GM21423 (cell line): ENCODE results near the gene SLC4A7.
"Not testable (repeated sequence)": the region's sequence is repeated elsewhere in the genome, so short reads cannot be mapped to it uniquely, and the experiment has no call there.

Source experiments
- ATAC-seq: cut with Tn5 transposase; IDR thresholded peaks from one replicate; pipeline ENCODE4 v1.9.1; 2021; ENCODE audit warnings: mild to moderate bottlenecking, moderate library complexity; ENCODE audit not compliant: unreplicated experiment

The SLC4A7 gene

DNA sequence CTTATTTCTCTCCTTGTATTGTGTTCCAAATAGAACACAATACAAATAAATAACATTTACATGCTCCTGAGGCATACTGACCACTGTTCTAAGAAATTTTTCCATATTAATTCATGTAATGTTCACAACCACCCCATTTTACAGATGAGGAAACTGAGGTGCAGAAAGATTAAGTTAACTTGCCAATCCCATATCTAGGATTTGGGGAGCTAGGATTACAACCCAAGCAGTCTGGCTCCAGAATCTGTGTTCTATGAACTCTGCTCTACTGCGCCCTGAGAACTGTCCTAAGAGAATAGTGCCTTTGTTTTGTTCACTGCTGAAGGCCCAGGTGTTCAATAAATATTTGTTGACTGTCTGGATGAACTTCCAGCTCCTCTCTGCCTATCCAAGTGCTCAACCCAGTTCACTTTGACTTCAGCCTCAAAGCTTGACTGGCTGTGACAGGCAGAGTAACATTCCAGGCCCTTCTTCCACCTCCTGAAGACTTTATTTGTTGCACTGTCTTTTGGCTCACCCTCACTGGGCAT lies 118.1 kb downstream of the SLC4A7 start:
- ATAC-seq = no peak

DNA sequence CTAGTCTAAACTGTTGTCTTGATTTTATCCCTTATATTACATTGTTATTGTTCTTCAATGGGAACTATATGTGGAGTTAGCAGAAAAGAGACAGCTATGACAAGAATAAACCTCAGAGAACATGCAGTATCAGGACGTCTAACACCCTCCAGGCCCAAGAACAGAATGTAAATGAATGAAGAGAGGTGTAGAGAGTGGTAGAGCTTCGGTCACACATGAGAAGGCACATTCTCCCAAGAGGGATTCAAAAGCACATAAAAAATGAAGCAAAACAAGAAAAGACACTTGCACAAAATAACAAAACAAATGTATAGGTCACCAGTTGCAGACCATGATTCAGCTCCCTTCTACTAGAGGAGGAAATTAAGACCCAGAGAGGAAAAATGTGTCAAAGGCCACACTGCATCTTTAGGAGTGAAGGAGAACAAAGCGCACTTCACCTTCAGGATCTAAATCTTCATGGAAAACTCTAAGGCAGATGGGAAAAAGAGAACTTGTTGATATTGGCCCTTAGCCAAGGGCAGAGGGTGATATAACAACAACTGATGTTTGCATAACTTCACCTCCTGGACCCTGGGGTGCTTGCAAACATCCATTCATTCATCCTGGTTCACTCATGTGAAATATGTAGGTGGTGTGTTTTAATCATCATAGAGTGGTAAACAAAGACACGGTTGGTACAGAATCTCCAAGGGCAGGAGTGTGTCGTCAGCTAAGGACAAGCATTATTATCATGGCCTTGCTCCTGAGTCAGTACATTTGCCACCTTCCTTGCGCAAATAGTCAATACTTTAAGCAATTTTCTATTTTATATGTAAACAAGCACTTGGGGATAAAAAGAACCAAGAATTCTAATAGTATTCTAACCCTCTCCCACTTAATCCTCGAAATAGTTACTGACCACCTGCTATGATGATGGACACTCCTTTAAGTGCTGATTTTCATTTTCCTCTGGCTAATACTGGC lies 123.8 kb downstream of the SLC4A7 start:
- ATAC-seq = peak; percentile 67

DNA sequence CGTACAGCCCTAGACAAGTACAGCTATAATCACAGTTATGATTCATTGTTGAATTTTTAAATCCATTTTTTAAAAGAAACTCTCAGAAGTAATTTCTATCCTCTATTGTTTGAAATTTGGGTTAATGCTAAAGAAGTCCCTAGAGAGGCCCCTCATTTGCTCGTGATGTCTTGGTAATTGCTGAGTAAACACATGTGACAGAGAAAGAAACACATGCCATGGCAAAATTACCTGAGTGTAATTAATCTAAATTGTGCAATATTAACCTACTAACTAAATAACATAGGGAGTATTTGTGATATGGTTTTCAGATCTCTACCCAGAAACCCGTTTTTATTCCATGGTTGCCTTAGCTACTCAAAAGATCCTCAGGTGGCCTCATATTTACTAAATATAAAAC lies 125.8 kb downstream of the SLC4A7 start:
- no peak for ATAC-seq

DNA sequence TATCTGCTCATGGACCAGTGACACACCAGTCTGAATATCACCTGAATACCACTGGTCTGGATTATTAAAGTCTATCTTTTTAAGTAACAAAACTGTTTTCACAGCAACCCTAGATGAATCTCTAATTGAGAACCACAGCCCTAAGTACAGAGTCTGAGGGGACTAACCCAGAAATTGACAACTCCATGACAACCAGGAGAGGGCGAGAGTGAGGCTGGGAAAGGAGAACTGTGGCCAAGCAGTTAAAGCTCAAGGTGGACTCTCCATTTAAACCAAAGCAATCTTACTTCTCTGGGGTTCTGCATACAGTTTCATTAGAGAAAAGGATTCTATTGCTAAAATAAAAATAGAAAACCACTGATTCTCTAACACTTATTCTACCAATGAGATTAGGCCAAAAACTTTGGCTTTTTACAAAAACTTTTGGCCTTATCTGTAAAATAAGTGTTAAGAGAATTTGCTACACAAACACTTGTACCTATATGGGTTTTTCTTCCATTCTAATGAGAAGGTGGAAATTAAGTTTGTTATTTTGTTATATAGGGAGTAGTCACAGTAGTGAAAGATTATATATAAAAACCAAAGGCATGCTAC lies 126.4 kb downstream of the SLC4A7 start:
- ATAC-seq = peak; percentile 80

DNA sequence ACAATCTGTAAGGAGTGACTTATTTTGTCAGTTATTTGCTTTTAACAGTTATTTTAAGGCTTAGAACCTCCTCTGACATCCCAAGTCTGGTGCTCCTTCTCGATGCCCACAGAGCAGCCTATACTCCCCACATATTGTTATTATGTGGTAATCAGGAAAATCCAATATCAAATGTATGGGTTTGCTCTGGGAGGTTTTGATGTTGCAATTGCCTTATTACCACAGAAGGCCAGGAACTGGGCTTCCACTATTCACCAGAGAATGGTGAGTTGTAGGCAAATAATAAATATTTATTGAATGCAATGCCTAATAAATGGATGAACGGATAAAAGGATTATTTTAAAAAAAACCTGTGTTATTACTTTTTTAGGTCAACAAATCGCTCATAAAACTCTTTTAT lies 127.2 kb downstream of the SLC4A7 start:
- ATAC-seq = no peak

DNA sequence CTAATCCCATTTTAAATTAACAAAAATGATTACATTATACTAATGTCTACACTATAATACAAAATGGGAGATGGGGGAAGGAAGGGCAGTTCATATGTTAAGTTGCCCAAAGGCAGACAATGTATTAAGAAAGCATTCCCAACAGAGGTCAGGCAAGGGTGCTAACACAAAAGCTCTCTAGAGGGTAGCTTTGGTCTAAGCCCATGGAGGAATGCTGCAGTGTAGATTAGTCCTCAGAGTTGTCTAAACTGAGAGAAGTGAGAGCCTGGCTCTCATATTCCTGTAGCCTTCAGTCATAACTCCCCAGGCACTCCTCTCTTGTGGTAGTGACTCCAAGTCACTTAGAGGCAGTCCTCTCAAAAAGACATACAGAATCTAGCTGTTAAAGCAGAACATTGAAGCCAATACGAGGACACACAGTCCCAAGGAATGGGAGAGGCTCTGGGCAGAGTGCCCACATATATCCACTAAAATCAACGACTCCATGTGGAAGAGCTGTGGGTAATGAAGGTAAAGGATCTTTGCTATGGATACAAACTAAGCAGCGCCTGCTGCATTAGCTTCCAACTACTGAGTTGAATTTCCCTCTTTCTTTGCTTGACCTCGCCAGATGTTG lies 129.5 kb downstream of the SLC4A7 start:
- no peak for ATAC-seq

DNA sequence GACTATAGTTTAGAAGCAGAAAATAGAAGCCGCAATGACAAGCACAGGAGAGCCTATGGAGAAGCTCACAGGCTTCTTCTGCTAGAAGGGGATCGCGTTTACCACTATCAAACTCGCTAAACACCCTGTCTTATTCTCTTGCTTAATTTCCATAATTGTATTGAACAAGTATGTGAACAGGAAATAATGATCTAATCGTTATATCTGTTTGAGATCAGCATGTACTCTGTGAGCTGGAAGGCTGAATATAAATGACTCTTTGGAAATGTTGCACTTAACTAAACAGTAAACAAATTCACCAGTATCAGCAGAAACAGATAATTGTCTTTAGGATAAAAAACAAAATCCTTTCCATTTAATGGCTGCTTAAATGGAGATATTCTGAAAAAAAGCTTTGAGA lies 130.0 kb downstream of the SLC4A7 start:
- ATAC-seq = no peak

DNA sequence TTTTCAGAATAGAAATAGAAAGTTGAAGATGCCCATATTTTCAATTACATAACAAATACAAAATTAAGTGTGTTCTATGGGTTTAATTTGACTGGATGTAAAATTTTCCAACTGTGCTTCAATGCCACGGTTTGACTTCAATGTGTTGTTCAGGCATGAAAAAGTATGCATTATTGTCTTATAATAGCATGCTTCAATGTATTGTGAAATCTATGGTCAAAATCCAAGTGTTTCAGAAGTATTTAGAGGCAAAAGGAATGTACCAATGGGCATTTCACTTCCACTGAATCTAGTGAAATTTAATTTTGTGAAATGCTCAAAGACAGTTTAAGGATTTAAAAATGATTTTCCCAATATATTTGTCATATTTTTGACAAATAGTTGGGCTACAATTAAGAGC lies 131.0 kb downstream of the SLC4A7 start:
- ATAC-seq = no peak

DNA sequence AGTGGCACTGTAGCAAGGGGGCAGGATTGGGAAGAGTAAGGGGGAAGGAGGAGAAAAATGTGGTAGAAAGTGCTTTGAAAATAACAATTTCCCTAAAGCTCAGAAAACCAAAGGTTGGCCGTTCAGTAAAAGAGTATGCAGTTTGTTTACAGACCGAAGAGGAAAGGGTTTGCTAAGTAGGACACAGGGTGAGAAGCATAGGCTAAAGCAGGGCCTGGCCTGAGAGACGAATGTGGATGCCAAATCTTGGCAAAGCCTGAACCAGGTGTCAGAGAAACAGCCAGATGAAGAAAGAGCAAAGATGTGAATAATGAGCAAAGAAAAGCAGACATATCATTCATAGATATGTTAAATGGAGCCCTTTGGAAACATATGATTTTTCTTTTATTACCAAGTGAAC lies 132.1 kb downstream of the SLC4A7 start:
- no peak for ATAC-seq

DNA sequence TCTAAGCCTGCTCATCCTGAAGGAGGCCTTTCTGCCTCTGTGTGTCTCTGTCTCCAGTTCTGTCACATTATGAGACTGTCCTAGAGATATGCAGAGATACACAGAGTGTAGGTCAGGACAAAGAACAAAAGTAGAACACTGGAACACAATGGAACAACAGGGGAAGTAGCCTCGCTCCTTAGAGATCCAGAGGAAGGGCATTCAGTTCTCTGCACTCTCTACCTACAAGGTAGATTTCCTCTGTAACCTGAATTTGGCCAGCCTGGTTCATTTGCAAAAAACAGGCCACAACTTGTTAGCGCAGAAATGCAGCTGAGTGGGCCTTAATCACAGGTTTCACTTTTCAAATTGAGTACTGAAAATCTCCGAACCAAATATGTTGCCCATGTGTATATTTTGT lies 134.4 kb downstream of the SLC4A7 start:
- ATAC-seq = peak; percentile 38

DNA sequence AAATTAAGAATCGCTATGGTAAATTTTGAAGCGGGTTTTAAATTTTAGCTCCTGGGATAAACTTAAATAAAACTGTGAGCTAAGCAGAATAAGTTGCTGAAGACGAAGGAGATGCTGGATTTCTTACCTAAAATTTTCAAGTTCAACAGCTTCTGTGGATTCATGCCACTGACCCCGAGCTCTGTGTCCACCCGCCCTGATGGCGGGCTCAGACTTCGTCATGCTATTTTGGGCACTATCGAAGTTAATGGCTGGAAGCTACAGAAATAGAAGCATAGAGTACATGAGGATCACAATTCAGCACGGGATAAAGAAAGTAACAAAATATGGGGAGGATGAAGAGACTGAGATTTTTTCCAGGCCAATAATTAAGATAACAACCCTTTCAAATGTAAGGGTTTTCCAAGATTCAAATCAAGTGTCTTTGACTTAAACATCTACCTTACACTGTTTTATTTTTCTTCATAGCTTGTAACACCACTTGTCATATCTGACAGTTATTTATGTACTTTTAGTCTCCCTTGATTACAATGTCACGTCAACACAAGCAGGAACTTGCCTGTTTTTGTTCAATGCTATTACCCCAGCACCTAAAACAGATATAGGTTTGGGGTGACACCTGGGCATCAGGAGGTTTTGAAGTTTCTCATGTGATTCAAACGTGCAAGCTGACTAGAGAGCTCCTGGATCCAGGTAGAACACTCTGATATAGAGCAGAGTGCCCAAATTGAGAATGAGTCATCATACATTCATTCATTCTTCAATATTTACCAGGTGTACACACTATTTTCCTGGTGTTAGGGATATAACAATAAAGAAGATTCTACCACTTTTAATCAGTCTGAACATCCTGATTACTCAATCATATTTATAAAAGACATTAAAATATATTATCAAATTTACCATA lies 138.0 kb downstream of the SLC4A7 start:
- no peak for ATAC-seq

DNA sequence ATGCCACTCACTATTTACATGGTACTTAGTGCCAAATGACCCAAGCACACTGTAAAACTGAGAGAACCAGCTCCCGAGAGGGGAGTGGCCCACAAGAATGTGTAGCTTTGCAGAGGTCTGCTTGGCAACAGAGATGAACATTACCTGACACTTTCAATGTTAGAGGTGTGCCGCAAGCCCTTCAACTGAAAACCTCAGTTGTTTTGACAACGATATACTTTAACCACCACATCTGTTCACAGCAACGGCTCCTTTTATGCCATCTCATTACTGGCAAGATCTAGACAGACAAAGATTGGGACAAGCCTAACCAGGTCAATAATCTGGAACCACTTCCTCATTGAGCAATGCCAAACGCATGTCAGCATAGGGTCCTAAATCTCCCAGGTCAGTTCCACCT lies 138.7 kb downstream of the SLC4A7 start:
- ATAC-seq = peak; percentile 56

DNA sequence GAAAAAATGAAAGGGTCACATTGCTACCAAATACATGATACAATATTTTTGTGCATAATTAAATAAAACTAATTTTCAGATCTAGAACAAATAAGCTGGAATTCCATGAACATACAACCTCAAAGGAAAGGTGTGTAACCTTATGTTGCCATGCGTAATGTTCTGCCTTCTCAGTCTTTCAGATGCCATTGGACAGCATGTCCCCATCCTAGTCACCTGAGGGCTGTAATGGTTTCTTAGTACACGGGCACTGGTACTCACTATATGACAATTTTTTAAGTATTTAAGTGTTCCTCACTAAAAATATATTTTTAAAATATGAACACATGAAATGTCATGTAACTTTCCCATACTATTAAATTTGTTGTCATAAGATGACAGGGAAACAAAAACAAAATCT lies 139.1 kb downstream of the SLC4A7 start:
- ATAC-seq = no peak

DNA sequence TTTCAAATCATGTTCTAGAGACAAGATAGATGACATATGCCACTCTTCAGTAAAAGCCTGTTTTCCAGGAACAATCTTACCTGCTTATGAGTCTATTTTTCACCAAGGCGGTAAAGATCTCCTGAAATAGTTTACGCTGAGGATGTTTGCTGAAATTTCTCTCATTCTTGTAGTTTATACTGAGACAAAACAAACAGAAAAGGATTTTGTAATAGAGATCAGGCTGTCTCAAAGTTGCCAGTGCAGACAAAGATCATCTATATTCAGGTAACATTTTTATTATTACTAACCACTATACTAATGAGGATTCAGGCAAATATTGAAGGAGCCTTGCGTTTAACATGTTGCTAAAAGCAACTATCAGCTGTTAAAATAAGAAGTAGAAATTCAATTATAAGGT lies 140.0 kb downstream of the SLC4A7 start:
- no peak for ATAC-seq

DNA sequence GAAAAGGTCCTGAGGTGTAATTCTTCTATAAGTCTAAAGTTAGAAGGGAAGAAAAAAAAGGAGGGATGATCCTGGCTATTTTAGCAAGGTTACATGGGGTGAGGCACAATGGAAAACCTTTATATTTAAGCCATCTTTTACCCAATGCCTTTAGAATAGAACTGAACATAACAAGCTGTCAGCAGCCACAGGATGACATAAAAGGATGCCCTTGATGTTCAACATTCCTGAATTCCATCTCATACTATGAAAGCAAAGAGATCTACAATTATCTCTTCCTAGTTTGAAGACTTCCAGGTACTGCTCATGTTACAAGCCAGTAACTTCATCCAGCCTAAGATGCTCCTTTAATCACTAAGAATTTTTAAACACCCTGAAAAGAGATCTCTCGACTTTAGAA lies 141.9 kb downstream of the SLC4A7 start:
- ATAC-seq = no peak

DNA sequence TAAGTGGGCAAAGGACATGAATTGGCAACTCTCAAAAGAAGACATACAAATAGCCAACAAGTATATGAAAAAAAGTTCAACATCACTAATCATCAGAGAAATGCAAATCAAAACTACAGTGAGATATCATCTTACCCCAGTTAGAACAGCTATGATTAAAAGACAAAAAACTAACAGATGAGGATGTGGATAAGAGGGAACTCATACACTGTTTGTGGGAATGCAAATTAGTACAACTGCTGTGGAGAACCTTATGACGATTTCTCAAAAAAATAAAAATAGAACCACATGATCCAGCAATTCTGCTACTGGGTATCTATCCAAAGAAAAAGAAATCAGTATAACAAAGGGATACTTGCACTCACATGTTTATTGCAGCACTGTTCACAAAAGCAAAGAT lies 143.7 kb downstream of the SLC4A7 start:
- ATAC-seq = no peak

DNA sequence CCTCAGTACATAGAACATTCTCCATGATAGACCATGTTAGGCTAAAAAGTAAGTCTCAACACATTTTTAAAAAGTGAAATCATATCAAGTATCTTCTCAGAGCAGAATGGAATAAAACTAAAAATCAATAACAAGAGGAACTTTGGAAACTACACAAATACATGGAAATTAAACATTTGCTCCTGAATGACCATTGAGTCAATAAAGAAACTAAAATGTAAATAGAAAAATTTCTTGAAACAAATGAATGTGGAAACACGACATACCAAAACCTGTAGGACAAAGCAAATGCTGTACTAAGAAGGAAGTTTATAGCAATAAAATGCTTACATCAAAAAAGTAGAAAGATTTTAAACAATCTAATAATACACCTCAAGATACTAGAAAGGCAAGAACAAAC lies 148.6 kb downstream of the SLC4A7 start:
- no peak for ATAC-seq

DNA sequence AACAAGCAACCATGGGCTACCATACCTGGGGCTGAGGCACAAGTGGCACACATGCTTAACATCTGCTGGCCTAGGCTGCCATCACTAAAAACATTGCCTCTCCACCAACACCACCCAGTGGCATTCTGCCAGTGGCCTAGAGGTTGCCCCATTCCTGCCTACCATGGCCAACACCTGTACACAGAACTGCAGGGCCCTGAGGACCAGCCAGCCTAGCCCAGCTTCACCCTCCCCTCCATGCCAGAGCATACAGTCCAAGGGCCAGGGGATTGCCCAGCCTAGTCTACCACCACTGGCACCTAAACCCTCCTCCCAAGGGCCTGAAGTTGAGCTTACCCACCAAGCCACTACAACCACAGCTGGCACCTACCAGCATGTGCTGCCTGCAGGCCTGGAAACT lies 150.3 kb downstream of the SLC4A7 start:
- ATAC-seq = no peak

DNA sequence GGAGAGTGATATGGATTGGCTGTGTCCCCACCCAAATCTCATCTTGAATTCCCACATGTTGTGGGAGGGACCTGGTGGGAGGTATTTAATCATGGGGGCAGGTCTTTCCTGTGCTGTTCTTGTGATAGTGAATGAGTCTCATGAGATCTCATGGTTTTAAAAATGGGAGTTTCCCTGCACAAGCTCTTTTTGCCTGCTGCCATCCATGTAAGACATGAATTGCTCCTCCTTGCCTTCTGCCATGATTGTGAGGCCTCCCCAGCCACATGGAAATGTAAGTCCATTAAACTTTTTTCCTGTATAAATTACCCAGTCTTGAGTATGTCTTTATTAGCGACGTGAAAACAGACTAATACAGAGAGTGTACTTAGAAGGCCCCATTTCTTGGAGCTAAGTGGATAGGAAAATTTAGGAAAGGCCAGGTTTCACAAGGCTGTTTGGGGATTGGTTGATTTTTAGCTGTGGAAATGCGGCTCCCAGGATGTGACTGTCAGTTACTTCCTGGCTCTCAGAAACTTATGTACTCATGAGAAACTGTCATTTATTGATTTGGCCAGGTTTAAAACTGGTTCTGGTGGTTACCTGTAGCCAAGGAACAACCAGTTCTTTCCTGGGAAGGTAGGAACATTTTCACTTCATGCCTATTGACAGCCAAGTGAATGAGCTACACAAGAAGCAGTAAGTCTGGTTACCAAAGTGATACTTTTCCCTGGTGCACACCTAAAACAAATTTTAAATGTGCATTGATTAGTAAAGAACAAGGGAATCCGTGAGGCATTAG lies 155.0 kb downstream of the SLC4A7 start:
- ATAC-seq = not testable (repeated sequence)
